Superior temporal gyrus (tissue), 1 donor: Measurements from ENCODE around the gene FBXO36.
"Not testable (repeated sequence)": the region's sequence is repeated elsewhere in the genome, so short reads cannot be mapped to it uniquely, and the experiment has no call there.

Experiments
- DNase-seq: peaks from one replicate; pipeline ENCODE4 v3.0.0-alpha.2; 2016; ENCODE audit errors: extremely low spot score

FBXO36 gene

DNA sequence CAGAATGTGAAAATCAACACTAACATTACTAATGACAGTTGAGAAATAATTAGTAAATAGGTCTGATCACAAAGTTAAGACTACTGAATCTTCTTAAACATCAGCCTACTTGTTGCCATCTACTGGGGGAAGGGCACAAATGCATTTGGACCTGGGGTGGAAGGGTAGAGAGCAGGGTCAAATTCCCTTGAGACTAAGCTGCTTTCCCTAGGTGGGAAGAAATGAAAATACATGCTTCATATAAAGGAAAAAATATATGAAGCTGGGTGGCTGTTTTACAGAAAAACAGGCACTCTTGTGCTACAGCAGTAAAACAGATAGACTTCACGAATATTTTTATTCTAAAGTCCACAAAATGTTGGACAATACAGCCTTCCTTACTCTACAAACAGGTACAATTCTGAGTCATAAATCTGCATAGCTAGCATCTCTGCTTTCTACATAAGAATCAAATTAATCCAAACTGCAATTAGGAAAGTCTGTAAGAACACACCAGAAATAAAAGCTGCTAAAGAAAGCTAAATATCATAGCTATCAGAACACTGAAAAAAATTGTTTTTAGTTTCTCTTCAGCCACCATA lies 11.4 kb upstream of the FBXO36 start:
- peak; percentile 50 for DNase-seq

DNA sequence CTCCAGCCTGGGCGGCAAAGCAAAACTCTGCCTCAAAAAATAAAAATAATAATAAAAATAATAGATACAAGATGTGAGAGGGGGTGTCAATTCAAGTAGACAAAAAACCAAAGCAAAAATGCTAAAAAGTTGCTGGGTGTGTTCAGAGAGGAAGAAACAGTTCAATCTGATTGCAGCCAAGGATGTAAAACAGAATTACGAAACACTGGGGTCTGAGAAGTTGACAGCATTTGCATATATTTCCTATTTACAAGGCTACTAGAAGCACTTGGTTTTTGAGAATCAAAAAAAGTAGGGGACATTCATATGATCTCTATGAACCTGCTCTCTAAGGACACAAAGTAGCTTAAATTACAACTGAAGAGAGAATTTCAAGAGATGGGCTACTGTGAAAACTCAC lies 8.1 kb upstream of the FBXO36 start:
- DNase-seq, result no peak

- no peak for DNase-seq
These were observed 4.5 kb upstream of the FBXO36 start for GRCh38 chr2:229917793-229918192.

- peak; percentile 66 for DNase-seq
These were observed 2.2 kb upstream of the FBXO36 start for GRCh38 chr2:229920011-229920641.

DNA sequence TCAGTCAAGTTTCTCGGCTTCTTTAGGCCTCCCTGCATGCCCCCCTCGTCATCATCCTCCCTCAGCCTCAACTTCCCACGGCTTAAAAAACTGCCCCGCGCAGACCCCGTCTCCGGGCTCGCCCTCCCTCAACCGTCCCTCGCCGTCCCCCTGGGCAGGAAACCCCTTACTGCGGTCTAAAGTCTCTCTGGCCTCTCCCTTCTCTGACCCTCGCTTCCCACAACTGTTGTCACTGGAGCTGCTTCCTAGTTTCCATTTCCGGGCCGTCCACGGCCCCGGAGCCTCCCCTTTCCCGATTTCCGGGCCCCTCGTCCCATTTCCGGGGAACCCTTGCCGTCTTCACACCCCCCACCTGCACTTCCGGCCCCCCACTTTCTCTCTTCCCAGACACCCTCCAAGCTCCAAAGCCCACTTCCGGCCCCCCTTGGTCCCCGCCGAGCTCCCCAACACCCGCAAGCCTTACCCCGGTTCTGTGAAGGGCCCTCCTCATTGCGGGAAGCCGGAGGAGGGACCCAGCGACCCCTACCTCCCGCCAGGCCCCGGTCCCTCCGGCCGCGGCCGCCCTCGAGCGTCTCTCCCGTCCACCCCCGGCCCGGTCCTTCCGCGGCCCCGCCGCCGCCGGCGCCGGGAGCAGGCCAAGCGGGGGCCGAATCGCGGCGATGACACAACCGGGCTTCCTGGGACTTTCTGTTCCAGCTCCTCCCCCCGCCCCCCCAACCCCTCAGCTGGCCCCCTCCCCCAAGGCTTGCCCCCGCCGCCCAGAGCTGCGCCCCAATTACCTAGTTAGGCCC lies 1.0 kb upstream of the FBXO36 start:
- peak; percentile 76 for DNase-seq

DNA sequence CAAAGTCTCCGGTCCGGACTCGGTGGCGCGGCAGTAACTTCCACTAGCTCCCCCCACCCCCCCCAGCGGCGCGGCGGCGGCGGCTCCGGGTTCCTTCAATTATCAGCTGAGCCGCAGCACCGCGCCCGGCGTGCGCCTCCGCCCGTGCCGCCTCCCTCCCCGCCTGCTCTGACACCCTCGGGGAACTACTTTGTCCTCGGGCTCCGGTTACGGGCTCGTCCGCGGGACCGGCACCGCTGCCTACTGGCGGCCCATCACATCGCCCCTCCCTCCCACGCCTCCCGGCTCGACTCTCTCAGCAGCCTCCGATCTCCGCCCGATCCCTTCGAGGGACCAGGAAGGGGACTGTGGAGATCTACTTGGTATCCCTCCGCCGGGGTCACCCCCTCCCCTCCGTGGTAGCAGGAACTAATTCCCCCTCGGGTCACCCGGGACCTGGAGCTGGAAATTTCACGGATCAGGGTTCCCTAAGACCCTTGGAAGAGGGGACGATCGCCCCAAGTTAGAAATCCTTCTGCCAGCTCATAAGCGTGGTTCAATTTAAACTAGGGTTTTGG lies 333 bp upstream of the FBXO36 start, which contains the start of gene TRIP12:
Gene TRIP12, minus strand, starts transcription at position 118 of the 557 bp plus-strand sequence. CDS start 41,930 bp downstream, outside the sequence.
- peak; percentile 96 for DNase-seq

GRCh38 chr2:229924541-229924940 lies 2.2 kb downstream of the FBXO36 start:
- DNase-seq, result not testable (repeated sequence)

DNA sequence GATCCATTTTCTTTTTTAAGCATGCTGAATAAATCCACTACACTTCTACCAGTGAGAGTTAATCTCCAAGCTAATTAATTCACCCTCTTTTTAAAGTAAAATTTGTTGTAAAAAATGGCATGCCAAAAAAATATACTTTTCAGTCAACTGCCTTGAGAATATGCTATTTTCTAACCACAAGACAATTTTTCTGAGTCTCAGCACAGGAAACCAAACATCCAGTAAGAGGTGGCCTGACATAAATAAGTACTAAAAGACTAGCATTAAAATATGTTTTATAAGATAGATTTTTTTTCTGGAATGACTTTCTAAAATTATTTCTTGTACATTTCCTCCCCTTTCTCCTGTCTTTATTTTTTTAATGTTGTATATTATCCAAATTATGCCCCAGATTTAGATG lies 2.9 kb downstream of the FBXO36 start:
- no peak for DNase-seq

DNA sequence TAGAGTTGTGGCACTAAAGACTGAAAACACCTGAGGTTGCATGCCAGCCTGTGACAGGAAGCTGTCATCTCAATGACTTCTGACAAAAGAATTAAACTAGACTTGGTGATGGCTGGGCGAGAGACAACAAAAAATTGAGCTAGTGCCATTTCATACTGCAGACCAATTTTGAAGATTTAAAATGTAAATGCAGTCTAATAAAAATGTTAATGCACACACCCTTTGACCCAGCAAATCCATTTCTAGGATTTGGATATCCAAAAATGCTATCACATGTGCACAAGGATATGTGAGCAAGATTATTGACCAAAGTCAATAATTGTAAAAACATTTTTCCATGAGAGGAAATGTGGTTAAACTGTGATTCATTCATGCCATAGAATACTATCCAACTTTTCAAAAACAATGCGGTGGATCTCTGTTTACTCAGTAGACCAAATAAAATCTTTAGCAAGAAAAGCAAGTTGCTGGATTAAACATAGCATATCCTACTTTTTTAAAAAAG lies 5.6 kb downstream of the FBXO36 start:
- no peak for DNase-seq

GRCh38 chr2:229930656-229931055 lies 8.4 kb downstream of the FBXO36 start:
- no peak for DNase-seq

DNA sequence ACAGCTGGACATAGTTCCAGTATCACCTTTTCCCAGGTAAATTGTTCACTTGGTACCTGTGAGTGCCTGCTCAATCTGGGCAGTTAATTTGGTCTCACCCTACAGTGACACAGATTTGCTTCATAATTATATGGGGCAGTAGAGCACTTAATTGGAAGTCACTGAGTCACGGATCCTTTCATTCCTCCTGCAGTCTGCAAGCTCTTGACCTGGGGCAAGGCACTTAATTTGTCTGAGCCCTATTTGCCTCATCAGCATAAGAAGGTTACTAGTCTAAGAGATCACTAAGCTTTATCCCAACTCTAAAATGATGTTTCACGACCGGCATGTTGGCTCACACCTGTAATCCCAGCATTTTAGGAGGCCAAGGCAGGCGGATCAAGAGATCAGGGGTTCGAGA lies 8.9 kb downstream of the FBXO36 start:
- DNase-seq, result no peak

GRCh38 chr2:229937537-229937936 lies 15.2 kb downstream of the FBXO36 start:
- DNase-seq, result no peak

- DNase-seq, result no peak
These were observed 20.4 kb downstream of the FBXO36 start for GRCh38 chr2:229942671-229943070.

GRCh38 chr2:229943171-229943570 lies 20.9 kb downstream of the FBXO36 start:
- no peak for DNase-seq

- no peak for DNase-seq
These were observed 21.6 kb downstream of the FBXO36 start for GRCh38 chr2:229943770-229944449.

- DNase-seq, result no peak
These were observed 23.7 kb downstream of the FBXO36 start for GRCh38 chr2:229945975-229946374.

DNA sequence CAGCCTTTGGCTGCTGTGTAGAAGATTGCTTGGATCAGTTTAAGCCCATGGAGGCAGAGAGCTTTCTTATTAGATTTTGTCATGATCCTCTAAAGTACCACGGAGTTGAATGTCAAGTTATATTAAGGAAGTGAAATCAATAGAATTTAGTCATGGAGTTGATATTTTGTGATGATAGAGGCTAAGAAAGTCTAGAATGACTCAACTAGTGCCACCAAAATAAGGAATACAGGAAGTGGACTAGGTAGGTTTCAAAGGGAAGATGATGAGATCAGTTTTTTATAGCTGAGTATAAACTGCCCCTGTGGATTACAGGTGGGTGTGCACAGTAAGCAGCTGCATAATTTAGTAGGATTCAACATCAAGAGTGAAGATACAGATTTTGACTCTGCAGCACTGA lies 25.2 kb downstream of the FBXO36 start:
- no peak for DNase-seq

DNA sequence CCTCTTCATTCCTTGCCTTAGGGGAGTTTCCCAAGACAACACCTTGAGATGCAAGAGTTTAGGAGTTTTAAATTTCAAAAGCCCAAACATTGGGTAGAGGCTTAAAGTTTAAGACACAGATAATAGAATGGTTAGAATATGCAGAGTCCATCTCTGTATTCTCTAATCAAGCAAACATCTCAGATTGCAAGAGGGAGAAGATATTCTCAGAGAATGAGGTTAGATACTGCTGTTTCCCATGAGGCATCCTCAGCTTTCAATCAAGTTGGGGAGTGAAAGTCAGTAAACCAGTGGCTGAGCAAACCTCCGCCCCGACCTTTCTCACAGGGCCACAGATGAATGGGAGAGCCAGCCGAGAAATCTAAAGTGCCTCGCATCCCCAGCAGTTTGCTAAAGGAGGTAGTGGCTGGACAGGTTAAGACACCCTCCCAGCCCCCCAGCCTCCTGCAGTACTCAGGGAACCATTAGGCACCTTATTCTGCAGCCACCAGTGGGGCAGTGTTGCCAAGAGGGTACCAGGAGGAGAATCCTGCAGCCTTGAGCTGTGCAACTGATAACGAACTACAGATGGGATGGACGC lies 30.0 kb downstream of the FBXO36 start:
- DNase-seq, result no peak

DNA sequence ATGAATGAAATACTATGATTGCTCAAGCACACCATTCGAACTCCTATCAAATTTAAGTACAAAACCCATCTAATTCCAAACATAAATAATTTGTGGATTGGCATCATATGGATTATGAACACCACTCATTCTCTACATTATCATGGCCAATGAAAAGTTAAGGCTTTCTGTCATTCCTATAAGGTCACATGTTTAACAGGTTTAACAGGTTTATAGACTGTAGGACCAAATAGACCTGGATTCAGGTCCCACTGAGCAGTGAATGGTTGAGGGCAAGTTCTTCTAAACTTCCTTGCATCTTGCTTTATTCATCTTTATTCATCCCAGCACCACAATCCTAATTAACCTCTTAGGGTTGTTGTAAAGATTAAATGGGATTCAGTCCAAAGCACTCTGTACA lies 33.4 kb downstream of the FBXO36 start:
- DNase-seq, result no peak

GRCh38 chr2:229956491-229956890 lies 34.2 kb downstream of the FBXO36 start:
- DNase-seq, result no peak

GRCh38 chr2:229963596-229963995 lies 41.3 kb downstream of the FBXO36 start:
- DNase-seq, result not testable (repeated sequence)
